HG03442 (cell line): ENCODE results near the gene ANXA8L1.
"Not testable (repeated sequence)": the region's sequence is repeated elsewhere in the genome, so short reads cannot be mapped to it uniquely, and the experiment has no call there.

Source experiments
- ATAC-seq: cut with Tn5 transposase; IDR thresholded peaks from one replicate; pipeline ENCODE4 v1.9.1; 2021; ENCODE audit warnings: mild to moderate bottlenecking, moderate library complexity; ENCODE audit not compliant: unreplicated experiment

The ANXA8L1 gene, protein sequence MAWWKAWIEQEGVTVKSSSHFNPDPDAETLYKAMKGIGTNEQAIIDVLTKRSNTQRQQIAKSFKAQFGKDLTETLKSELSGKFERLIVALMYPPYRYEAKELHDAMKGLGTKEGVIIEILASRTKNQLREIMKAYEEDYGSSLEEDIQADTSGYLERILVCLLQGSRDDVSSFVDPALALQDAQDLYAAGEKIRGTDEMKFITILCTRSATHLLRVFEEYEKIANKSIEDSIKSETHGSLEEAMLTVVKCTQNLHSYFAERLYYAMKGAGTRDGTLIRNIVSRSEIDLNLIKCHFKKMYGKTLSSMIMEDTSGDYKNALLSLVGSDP

GRCh38 chr10:46375406-46375805 lies at the start of gene ANXA8L1:
Gene ANXA8L1, plus strand, starts transcription at chr10:46375776. Its CDS starts 76 bp downstream, at chr10:46375852.
- ATAC-seq, result not testable (repeated sequence)

DNA sequence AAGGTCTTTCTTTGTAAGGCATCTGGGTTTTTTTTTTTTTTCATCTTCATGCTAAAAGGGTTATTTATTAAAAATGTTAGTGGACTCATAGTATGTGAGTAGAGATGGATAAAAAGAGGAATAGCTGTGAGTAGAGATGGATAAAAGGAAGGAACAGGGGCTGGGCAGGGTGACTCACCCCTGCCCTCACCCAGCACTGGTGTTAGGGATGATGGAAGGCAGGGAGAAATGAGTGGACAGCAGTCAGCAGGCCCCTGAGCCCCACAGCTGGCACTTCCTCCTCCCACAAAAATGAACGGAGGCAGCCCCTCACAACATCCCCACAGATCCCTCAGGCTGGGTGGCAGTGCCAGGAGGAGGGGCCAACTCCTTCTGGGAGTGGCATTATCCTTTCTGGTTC lies 49.5 kb upstream of the ANXA8L1 start:
- ATAC-seq, result no peak

GRCh38 chr10:46326971-46327370 lies 48.6 kb upstream of the ANXA8L1 start:
- ATAC-seq, result no peak

DNA sequence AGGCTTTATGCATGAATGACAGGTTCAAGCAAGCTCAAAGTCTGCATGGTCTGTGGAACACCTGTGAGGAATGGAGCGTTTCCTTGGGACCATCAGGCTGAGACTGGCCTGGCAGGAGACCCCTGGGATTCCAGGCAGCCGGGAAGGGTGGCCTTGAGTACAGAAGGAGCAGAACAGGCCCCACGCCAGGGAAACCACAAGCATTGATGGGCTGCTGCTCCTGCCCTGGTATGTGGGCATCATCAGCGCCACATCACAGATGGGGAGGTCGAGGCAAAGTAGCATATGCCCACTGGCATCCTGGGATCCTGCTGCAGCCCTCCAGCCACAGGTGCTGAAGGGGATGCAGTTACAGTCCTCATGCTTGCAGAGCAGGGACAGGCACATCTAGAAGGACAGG lies 47.9 kb upstream of the ANXA8L1 start:
- no peak for ATAC-seq

DNA sequence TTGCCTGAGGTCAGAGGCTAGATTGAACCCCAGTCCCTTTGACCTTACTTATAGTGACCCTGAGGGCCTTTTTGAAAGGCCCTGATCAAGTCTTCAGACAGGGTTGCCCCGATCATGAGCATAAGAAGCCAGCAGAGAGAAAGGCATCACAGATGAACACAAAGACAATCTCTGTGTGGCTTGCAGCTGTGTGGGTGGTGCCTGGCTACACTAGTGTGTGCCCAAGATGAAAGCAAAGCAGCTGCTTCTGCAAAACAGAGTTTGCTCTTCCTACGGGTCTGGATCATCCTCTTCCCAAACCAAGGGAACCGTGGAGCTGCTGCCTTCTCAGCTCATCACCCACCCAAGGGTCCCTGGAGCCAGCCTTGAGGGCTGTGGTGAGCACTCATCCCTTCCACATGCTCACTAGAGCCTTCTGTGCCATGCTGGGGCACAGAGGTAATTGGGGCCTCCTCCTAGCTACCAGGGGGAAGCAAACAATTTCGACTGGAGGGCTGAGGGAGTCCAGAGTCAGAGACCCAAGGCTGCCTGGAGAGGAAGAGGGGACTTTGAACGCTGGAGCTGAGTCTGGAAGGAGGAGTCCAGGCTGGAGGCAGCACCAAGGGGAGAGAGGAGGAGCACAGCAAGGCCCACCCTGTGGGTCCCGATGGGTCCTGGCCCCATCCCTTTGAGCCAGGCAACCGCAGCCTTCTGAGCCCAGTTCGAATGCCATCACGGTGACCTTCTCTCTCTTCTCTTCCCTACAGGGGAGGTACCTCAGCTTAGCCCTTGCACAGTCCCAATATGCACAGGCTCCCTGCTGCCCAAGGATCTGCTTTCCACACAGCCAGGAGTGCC lies 46.5 kb upstream of the ANXA8L1 start:
- ATAC-seq, result no peak

- ATAC-seq, result no peak
Measured at GRCh38 chr10:46329690-46330016, 45.9 kb upstream of the ANXA8L1 start.

GRCh38 chr10:46330894-46331293 lies 44.7 kb upstream of the ANXA8L1 start:
- no peak for ATAC-seq

DNA sequence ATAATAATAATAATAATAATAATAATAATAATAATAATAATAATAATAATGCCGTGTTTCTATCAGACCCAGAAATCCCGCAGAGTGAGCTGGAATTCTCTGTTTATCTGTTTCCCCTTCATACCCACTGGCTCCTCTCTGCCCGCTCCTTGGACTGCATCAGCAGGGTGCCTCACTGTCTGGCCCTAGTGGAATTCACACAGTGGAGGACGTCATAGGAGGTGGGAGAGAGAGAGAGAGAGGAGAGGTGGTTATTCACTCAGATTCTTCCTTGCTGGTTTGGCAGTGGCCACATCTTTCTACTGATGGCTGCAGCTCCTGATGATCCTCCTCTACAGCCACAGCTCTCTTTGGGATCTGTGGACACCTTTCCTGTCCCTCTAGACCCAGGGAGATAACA lies 10.1 kb upstream of the ANXA8L1 start:
- not testable (repeated sequence) for ATAC-seq

DNA sequence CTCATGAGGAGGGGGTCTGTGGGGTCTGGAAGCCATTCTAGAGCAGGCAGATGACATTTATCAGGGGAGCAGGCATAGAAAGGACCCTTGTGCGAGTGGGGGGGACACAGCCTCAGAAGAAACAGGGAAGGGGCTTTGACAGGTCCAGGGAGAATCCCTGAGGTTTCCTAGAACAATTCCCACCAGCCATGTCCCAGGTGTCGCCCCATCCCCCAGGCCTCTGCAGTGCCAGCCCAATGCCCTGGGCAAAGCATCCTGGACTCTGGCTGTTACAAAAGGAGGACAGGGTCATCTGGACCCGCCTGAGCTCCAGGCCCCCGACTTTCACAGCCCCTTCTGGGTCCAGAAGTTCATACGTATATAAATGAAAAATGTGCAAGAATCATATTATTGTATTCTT lies 8.4 kb upstream of the ANXA8L1 start:
- not testable (repeated sequence) for ATAC-seq

GRCh38 chr10:46367666-46368240 lies 7.8 kb upstream of the ANXA8L1 start:
- ATAC-seq, result not testable (repeated sequence)

- ATAC-seq, result not testable (repeated sequence)
Measured at GRCh38 chr10:46368956-46369355, 6.6 kb upstream of the ANXA8L1 start.

DNA sequence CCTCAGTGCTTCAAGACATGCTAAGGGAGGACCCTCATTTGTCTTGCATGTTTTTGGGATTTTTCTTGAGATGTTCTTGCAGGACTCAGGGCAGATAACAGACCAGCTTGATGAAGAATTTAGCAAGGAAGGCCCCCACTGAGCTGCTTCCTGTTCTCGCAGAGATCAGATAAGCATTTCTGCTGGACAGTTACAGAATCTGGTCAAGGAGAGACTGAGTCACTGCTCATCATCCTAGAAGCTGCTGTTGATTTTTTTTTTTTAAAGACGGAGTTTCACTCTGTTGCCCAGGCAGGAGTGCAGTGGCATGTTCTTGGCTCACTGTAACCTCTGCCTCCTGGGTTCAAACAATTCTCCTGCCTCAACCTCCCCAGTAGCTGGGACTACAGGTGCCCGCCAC lies 1.2 kb upstream of the ANXA8L1 start:
- ATAC-seq, result not testable (repeated sequence)

DNA sequence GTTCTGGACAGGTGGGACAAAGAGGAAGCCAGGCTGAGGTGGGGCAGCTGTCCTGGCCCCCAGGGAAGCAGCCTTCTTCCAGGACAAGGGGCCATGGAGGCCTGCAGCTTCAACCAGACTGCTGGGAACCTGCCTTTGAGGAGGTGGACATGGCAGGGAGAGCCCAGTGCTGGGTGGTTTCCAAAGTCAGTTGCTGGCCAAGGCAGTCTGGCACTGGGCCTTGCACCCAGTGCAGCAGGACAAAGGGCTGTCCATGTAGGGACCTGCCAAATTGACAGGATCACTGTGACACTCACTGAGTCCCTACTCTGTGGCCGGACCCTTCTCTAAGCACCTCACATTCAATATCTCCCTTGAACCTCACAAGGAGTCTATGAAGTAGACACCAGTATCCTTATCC lies 1.4 kb downstream of the ANXA8L1 start:
- not testable (repeated sequence) for ATAC-seq

- not testable (repeated sequence) for ATAC-seq
Measured at GRCh38 chr10:46377651-46378050, 2.1 kb downstream of the ANXA8L1 start.

DNA sequence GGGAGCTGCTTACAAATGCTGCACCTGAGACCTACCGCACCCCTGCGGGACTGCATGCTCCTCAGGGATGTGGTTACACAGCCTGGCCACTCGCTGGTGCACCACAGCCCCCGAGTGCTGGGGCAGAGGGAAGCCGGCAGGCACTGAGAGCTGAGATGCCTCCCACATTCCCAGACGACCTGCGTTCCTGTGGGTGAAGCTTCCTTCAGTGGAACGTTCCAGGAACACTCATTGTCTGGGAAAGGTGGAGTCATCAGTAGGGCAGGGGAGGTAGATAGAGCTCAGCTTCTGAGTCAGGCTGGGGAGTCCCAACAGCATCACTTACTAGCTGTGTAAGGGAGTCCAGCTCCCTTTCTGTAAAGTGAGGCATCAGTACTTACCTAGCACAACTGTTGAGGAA lies 2.5 kb downstream of the ANXA8L1 start:
- ATAC-seq, result not testable (repeated sequence)

- ATAC-seq, result not testable (repeated sequence)
Measured at GRCh38 chr10:46379233-46379848, 3.8 kb downstream of the ANXA8L1 start.

- not testable (repeated sequence) for ATAC-seq
Measured at GRCh38 chr10:46385858-46386257, 10.3 kb downstream of the ANXA8L1 start.

DNA sequence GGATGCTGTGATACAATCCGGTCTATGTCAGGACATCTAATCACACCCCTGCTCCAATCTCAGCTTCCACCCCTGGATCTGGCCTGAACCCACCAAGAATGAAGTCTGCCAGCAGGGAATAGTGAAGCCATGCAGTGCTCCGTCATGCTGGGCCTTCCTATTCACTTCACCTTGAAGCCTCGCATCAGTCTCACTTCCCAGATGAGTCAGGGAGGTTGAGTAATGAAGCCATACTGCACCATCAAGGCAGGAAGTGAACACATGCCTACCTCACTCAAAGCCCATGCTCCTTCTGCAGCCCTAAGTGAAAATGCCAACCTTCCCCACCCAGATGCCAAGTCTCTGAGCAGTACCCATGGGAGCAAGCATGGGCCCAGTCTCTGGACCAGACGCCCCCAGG lies 11.1 kb downstream of the ANXA8L1 start:
- ATAC-seq, result peak; percentile 86

DNA sequence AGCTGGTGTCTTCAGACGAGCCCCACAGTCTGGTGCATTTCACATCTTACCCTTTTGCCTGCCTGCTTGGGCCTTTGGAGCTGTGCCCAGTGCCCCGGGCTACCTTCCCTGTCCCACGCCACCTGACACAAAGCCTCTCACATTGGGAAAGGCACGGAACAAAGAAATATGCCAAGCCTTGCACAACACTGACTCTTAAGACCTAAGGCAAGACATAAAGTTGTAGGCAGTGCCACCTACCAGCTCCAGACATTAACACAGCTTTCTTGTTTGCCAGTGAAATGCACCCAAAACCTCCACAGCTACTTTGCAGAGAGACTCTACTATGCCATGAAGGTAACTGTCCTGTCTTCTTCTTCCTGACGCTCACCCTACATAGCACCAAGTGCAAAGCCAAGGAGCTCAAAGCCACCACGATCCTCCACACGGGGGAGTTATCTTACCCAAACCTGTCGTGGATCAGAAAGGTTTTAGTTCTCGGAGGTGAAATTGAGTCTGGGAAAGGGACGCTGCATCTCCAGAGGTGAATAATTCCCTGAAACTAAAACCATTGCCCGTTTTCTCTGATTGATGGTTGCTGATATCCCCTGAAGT lies 11.8 kb downstream of the ANXA8L1 start:
- ATAC-seq, result not testable (repeated sequence)

DNA sequence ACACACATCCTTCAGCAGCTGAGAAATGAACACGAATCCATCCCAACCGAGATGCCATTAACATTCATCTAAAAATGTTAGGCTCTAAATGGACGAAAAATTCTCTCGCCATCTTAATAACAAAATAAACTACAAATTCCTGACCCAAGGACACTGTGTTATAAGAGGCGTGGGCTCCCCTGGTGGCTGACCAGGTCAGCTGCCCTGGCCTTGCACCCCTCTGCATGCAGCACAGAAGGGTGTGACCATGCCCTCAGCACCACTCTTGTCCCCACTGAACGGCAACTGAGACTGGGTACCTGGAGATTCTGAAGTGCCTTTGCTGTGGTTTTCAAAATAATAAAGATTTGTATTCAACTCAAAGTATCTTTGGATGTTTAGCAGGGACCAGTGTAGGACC lies 15.8 kb downstream of the ANXA8L1 start:
- not testable (repeated sequence) for ATAC-seq
